SU-DHL-6 (cell line): ENCODE results near the gene MOSPD2.

Experiments used
- EZH2phosphoT487 ChIP-seq: fragments of 200-600 bp; sonication (generic), shearing (Covaris generic); conservative IDR thresholded peaks from 2 replicates; pipeline ENCODE4 v1.6.1; 2018; ENCODE audit warnings: mild to moderate bottlenecking, antibody characterized with exemption, low read length, moderate library complexity, mixed read lengths
- TF ChIP-seq, protein P1 (sequence below): fragments of 200-600 bp; sonication (generic); IDR thresholded peaks from one replicate; pipeline ENCODE4 v1.5.1; 2017; ENCODE audit warnings: antibody characterized with exemption, mild to moderate bottlenecking, low read length, moderate library complexity; ENCODE audit not compliant: insufficient read depth, poor library complexity, severe bottlenecking

DNA sequence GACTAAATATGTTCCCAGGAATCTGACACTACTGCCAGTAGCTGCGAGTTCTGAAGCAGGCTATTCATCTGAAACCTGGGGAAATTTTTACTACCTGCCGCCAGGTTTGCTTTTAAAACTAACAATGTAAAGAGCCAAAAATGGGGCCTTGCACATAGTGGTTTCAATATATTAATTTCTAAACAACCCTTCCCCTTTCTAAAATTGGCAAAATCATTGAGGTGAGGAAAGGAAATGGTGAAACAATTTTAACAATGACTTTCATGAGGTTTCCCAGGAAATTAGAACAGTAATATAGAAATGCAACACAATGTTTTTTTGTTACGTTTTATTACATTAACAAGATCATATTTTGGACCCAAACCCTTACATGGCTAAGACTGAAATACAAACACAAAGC, 21.7 kb upstream of the MOSPD2 start:
- TF ChIP-seq, protein P1, sequence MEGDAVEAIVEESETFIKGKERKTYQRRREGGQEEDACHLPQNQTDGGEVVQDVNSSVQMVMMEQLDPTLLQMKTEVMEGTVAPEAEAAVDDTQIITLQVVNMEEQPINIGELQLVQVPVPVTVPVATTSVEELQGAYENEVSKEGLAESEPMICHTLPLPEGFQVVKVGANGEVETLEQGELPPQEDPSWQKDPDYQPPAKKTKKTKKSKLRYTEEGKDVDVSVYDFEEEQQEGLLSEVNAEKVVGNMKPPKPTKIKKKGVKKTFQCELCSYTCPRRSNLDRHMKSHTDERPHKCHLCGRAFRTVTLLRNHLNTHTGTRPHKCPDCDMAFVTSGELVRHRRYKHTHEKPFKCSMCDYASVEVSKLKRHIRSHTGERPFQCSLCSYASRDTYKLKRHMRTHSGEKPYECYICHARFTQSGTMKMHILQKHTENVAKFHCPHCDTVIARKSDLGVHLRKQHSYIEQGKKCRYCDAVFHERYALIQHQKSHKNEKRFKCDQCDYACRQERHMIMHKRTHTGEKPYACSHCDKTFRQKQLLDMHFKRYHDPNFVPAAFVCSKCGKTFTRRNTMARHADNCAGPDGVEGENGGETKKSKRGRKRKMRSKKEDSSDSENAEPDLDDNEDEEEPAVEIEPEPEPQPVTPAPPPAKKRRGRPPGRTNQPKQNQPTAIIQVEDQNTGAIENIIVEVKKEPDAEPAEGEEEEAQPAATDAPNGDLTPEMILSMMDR, result no peak
- TF ChIP-seq EZH2phosphoT487, result no peak
